Gastrocnemius medialis (tissue), 4 donors: ENCODE measurements around the gene SNX30.

ENCODE experiments used
- CTCF ChIP-seq, 5 experiments: fragments of 450-650 bp in 3 of 5; fragments of 200-600 bp in 2 of 5; sonication (generic) in 2 of 5; IDR thresholded peaks in 4 of 5; conservative IDR thresholded peaks in 1 of 5; 1 replicate in 4 of 5; 2 replicates in 1 of 5; pipeline ENCODE4 v1.5.1; 2016 to 2019; ENCODE audit warnings: antibody characterized with exemption in 5 of 5, mild to moderate bottlenecking in 3 of 5, moderate library complexity in 3 of 5
- POLR2A ChIP-seq, 2 donors: fragments of 450-650 bp; IDR thresholded peaks; one replicate each; pipeline ENCODE4 v1.6.1; 2017; ENCODE audit warnings: antibody characterized with exemption in 2 of 2, mild to moderate bottlenecking in 2 of 2, moderate library complexity in 2 of 2

- no peak for TF ChIP-seq POLR2A (IDR thresholded peaks at IDR 0.05)
- TF ChIP-seq CTCF (IDR thresholded peaks at IDR 0.05 in 4 of 5, conservative IDR thresholded peaks at IDR 0.05 in 1 of 5): no peak
These were observed 108.1 kb downstream of the SNX30 start for GRCh38 chr9:112858625-112859147.
